Stimulated activated CD4-positive, alpha-beta T cell treated with anti-CD3 and anti-CD28 coated beads, Interleukin-15, amount 100 ng/mL, for 24 hours (primary cell): ENCODE data around the gene FAM131B.

Experiments used
- DNase-seq: peaks from one replicate; pipeline ENCODE4 v3.0.0-alpha.2; 2020

Gene FAM131B

GRCh38 chr7:143320620-143321019 lies 41.9 kb downstream of the FAM131B start:
- DNase-seq: no peak

GRCh38 chr7:143318661-143319060 lies 43.9 kb downstream of the FAM131B start:
- no peak for DNase-seq

GRCh38 chr7:143316492-143316891 lies 46.0 kb downstream of the FAM131B start:
- DNase-seq: no peak

- no peak for DNase-seq
These were observed 46.7 kb downstream of the FAM131B start, which contains the start of gene CLCN1 for GRCh38 chr7:143315776-143316175. TSS of gene CLCN1 (plus strand) at chr7:143316111. CDS start at chr7:143316213, 102 bp downstream.

- no peak for DNase-seq
These were observed 48.4 kb downstream of the FAM131B start for GRCh38 chr7:143314127-143314526.

GRCh38 chr7:143308632-143309031 lies 53.9 kb downstream of the FAM131B start:
- DNase-seq: no peak

GRCh38 chr7:143305423-143306070 lies 57.0 kb downstream of the FAM131B start:
- peak; percentile 78 for DNase-seq

- DNase-seq: no peak
These were observed 57.6 kb downstream of the FAM131B start for GRCh38 chr7:143304938-143305337.

- no peak for DNase-seq
These were observed 58.8 kb downstream of the FAM131B start for GRCh38 chr7:143303733-143304132.
